Stimulated activated CD4-positive, alpha-beta T cell treated with anti-CD3 and anti-CD28 coated beads, Interleukin-1b, Interleukin-23, amount 100 ng/mL, for 48 hours (primary cell): ENCODE data around the gene DCAF12.
"Not testable (repeated sequence)": the region's sequence is repeated elsewhere in the genome, so short reads cannot be mapped to it uniquely, and the experiment has no call there.

Source experiments
- DNase-seq: peaks from one replicate; pipeline ENCODE4 v3.0.0-alpha.2; 2020

DCAF12 gene

GRCh38 chr9:34059281-34059680 is 67.2 kb downstream of the DCAF12 start:
- no peak for DNase-seq

DNA sequence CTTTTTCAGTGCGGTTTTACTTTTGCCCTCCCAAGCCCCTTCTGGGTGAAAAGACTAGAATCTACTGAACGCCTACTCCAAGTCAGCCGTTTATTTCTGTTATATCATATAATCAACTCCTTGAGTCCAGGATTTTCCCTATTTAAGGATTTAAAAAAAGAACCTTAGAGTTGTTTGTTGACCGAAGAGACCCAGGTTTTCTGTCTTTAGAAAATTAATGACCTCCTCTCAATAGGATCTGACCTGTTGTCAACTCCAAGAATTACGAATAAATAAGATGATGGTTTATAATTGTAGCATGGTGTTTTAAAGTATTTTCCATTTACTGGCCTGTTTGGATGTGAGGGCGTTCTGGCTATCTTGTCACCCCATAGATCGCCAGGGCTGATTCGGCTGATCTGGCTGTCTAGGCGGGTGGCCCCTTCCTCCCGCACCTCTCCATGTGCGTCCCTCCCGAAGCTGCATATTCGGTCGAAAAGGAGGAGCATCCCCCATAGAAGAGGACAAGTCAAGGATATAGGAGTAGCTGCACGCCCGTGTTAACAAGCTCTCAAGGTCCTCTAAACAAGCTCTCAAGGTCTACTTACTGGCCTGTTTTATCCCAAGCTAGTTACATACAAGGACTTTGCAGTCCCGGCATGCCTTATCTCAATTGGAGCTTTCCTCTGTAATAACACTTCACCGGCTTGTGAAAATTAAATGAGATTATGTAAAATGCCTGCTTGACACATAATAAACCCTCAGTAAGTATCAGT is 76.7 kb downstream of the DCAF12 start:
- peak; percentile 3 for DNase-seq

DNA sequence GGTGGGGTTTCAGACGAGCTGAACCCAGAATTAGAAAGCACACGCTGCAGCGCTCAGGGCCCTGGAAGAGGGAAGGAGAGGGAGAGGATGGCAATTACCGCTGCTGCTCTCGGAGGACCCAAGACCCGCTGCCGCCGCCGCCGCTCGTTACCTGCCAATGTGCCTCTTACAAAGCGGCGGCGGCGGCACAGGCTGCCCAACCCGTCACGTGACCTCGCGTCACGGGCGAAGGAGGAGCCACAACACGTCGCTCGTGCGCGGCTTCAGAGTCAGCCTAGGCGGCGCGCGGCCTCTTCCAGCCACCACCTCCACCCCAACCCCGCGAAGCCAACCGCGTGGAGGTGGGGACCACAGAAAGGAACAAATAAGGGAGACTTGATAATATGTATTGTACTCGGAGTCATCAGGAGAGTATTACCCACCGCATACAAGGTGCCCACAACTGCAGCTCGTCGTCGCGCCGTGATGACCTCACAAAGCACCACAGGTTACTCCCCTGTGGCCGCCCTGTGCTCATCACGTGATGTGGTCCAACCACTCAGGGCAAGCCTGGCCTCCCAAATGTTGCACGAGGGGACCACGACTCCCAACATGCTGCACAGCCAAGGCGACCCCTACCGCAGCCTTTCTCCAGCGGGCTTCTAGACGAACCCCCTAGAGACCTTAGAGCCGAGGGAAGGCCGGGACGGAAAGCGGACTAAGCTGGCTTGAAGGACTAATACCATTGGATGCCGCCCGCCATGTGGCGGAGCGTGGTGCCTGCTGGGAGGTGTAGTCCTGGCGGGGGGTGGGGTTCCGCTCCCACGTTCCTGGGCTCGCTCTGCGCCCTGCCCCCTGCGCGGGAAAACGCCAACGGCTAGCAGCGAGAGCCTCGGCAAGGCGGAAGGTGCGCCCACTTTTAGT is 77.5 kb downstream of the DCAF12 start, which contains the start of gene UBAP2:
TSS of gene UBAP2 (minus strand) at position 161 of the 903 bp plus-strand sequence. CDS start 31,739 bp downstream, outside the sequence.
- DNase-seq = peak; percentile 97

GRCh38 chr9:34047864-34048726 is 78.4 kb downstream of the DCAF12 start:
- peak; percentile 64 for DNase-seq

- DNase-seq = no peak
These were observed 79.6 kb downstream of the DCAF12 start for GRCh38 chr9:34046784-34047379.

DNA sequence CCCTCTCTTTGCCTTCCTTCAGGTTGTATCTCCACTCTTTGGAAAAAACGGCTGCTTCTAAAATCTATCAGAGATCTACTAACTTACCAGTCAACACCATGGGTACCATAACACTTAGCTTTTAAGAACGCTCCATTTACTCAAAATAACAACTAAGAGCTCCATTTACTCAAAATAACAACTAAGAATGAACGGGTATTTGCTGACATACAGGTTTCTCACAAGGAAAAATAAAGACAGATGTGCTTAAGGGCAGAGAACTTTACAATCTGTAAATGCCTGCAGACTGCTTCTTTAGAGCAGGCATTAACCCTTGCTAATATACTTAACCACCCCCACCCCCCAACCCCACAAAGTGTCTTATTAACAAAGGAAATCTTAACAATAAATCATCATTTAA is 80.6 kb downstream of the DCAF12 start:
- no peak for DNase-seq

- not testable (repeated sequence) for DNase-seq
These were observed 84.4 kb downstream of the DCAF12 start for GRCh38 chr9:34042074-34042473.

DNA sequence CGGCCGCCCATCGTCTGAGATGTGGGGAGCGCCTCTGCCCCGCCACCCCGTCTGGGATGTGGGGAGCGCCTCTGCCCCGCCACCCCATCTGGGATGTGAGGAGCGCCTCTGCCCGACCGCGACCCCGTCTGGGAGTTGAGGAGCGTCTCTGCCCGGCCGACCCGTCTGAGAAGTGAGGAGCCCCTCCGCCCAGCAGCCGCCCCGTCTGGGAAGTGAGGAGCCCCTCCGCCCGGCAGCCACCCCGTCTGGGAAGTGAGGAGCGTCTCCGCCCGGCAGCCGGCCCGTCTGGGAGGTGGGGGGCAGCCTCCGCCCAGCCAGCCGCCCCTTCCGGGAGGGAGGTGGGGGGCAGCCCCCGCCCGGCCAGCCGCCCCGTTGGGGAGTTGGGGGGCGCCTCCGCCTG is 87.6 kb downstream of the DCAF12 start:
- not testable (repeated sequence) for DNase-seq

- DNase-seq = no peak
These were observed 88.9 kb downstream of the DCAF12 start for GRCh38 chr9:34037626-34038025.

DNA sequence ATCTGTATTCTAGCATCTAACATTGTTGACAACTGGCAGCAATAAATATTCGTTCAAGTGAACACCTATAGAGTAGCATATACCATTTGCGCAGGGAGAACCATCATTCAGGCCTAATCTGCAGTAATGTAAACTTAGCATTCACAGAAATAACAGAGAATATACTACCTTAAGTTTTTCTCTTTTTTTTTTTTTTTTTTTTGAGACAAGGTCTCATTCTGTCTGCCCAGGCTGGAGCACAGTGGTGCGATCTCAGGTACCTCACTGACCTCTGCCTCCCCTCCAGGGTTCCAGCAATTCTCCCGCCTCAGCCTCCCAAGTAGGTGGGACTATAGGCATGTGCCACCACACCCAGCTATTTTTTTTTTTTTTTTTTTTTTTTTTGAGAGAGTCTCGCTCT is 89.9 kb downstream of the DCAF12 start:
- no peak for DNase-seq
